Adrenal gland (tissue), 5 donors: Measurements from ENCODE around the gene APBA1.

ENCODE experiments used
- POLR2A ChIP-seq, 2 donors: fragments of 450-650 bp; IDR thresholded peaks; one replicate each; pipeline ENCODE4 v1.6.1; 2017; ENCODE audit warnings: antibody characterized with exemption in 2 of 2, mild to moderate bottlenecking in 2 of 2, moderate library complexity in 1 of 2
- TF ChIP-seq, protein P1 (sequence below), 6 experiments: fragments of 450-650 bp in 4 of 6; fragments of 200-600 bp in 2 of 6; sonication (generic) in 1 of 6; IDR thresholded peaks; 1 replicate in 5 of 6; 2 replicates in 1 of 6; pipeline versions ENCODE4 v1.5.1 to v1.8.0; 2016 to 2021; ENCODE audit warnings: antibody characterized with exemption in 6 of 6, mild to moderate bottlenecking in 2 of 6, moderate library complexity in 1 of 6
- donor health status: DM: no; HTN: no; CAD: no.

GRCh38 chr9:69600314-69601047 is 71.7 kb downstream of the APBA1 start:
- TF ChIP-seq, protein P1, sequence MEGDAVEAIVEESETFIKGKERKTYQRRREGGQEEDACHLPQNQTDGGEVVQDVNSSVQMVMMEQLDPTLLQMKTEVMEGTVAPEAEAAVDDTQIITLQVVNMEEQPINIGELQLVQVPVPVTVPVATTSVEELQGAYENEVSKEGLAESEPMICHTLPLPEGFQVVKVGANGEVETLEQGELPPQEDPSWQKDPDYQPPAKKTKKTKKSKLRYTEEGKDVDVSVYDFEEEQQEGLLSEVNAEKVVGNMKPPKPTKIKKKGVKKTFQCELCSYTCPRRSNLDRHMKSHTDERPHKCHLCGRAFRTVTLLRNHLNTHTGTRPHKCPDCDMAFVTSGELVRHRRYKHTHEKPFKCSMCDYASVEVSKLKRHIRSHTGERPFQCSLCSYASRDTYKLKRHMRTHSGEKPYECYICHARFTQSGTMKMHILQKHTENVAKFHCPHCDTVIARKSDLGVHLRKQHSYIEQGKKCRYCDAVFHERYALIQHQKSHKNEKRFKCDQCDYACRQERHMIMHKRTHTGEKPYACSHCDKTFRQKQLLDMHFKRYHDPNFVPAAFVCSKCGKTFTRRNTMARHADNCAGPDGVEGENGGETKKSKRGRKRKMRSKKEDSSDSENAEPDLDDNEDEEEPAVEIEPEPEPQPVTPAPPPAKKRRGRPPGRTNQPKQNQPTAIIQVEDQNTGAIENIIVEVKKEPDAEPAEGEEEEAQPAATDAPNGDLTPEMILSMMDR (IDR thresholded peaks at IDR 0.05) = no peak
- no peak for TF ChIP-seq POLR2A (IDR thresholded peaks at IDR 0.05)
